ENCODE results near the gene SIGLEC11.
"Not testable (repeated sequence)": the region's sequence is repeated elsewhere in the genome, so short reads cannot be mapped to it uniquely, and the experiment has no call there.

SIGLEC11 gene

GRCh38 chr19:49926515-49926914, 34.5 kb downstream of the SIGLEC11 start:
- DNase-seq (ENCODE audit: low read depth), result no peak

GRCh38 chr19:49925486-49925885, 35.5 kb downstream of the SIGLEC11 start:
- no peak for DNase-seq (ENCODE audit: low read depth)

GRCh38 chr19:49924881-49925210, 36.1 kb downstream of the SIGLEC11 start:
- DNase-seq (ENCODE audit: low read depth), result not testable (repeated sequence)

GRCh38 chr19:49924004-49924880, 36.7 kb downstream of the SIGLEC11 start:
- no peak for DNase-seq (ENCODE audit: low read depth)

GRCh38 chr19:49923055-49924003, 37.6 kb downstream of the SIGLEC11 start:
- DNase-seq (ENCODE audit: low read depth), result no peak

GRCh38 chr19:49921871-49922795, 38.8 kb downstream of the SIGLEC11 start:
- no peak for DNase-seq (ENCODE audit: low read depth)

- no peak for DNase-seq (ENCODE audit: low read depth)
Observed at GRCh38 chr19:49920624-49921363, 40.2 kb downstream of the SIGLEC11 start.

GRCh38 chr19:49918089-49918488, 42.9 kb downstream of the SIGLEC11 start:
- DNase-seq (ENCODE audit: low read depth), result no peak

- no peak for DNase-seq (ENCODE audit: low read depth)
Observed at GRCh38 chr19:49916839-49917733, 43.9 kb downstream of the SIGLEC11 start.

GRCh38 chr19:49915271-49915670, 45.7 kb downstream of the SIGLEC11 start:
- DNase-seq (ENCODE audit: low read depth), result no peak

GRCh38 chr19:49913720-49914119, 47.3 kb downstream of the SIGLEC11 start:
- DNase-seq (ENCODE audit: low read depth), result no peak

- DNase-seq (ENCODE audit: low read depth), result no peak
Observed at GRCh38 chr19:49912965-49913685, 47.8 kb downstream of the SIGLEC11 start.

- no peak for DNase-seq (ENCODE audit: low read depth)
Observed at GRCh38 chr19:49911381-49912145, 49.4 kb downstream of the SIGLEC11 start.

- no peak for DNase-seq (ENCODE audit: low read depth)
Observed at GRCh38 chr19:49910179-49910578, 50.8 kb downstream of the SIGLEC11 start.

GRCh38 chr19:49908480-49909420, 52.2 kb downstream of the SIGLEC11 start:
- DNase-seq (ENCODE audit: low read depth), result no peak

- DNase-seq (ENCODE audit: low read depth), result no peak
Observed at GRCh38 chr19:49907745-49908446, 53.1 kb downstream of the SIGLEC11 start.

Measured in stimulated activated CD8-positive, alpha-beta memory T cell treated with anti-CD3 and anti-CD28 coated beads, Interleukin-12 subunit alpha, Interleukin-12 subunit beta, amount 100 ng/mL, for 1 hour (primary cell).